Measurements from ENCODE around the gene OTUD1.

The OTUD1 gene

GRCh38 chr10:23419655-23420329 is 19.1 kb upstream of the OTUD1 start:
- no peak for FAIRE-seq
- no peak for DNase-seq (ENCODE audit: insufficient read length, low spot score)

DNA sequence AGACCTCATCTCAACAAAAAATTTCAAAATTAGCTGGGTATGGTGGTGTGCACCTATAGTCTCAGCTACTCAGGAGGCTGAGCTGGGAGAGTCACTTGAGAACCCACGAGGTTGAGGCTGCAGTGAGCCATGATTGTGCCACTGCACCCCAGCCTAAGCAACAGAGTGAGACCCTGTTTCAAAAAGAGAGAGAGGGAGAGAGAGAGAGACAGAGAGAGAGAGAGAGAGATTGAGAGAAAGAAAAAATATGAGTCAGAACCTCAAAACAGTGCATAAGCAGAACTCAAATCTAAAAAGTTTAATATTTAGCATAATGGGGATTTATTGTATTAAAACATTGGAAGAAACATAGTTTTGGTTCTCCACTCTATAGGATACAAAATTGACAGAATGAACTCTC is 17.5 kb upstream of the OTUD1 start:
- no peak for DNase-seq (ENCODE audit: insufficient read length, low spot score)
- FAIRE-seq: no peak

DNA sequence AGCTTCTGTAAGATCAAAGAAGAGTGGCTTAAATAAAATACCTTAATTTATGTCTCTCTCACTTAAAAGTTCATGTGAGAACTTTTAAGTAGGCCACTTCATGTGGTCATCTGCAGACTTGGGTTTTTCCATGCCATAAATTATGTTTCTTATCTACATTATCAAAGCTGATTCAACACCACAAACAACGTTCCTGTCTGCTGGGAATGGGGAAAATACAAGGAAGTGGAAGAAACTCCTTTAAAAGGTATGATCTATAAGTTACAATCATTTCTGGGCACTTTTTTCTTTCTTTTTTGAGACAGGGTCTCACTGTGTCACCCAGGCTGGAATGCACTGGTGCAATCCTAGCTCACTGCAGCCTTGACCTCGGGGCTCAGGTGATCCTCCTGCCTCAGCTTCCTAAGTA is 16.9 kb upstream of the OTUD1 start:
- DNase-seq (ENCODE audit: insufficient read length, low spot score): no peak

DNA sequence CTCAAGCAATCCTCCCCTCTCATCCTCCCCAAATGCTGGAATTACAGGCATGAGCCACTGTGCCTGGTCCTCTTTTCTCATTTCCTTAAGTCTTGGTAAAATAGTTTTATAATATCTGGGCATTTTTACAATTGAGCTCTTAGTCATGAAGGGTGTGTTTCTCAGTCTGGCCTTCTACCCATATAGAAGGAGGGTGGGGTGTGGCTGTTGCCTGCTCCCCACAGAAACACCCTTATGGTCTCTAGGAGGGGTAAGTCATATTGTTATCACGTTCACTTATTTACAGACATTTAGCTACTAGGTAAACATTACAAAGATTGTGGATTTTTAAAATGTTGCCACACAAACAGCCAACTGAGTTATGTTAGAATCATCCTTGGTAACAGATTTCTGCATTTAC is 6.7 kb upstream of the OTUD1 start:
- DNase-seq (ENCODE audit: insufficient read length, low spot score) (no peak), FAIRE-seq (no peak)

More for the DNA sequence above, 16.9 kb upstream of the OTUD1 start:
- no peak for FAIRE-seq

DNA sequence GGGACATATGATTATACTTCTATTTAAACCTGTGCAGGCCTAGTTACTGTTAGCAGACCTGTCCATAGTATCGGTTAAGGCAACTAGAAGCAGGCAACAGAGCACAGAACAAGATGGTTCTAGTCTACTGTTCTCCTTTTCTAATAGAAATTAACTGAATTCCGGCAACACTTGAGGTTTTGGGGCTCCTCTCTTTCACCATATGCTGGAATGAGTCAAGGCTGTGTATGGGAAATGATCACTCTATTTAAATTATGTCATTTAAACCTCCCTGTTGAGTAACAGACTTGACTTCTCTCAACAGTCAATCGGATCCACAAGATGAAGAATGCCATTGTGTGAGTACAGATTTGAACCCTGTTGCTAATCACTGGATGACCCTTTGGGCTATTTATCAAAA is 6.2 kb upstream of the OTUD1 start:
- DNase-seq (ENCODE audit: insufficient read length, low spot score) (no peak), FAIRE-seq (no peak)

DNA sequence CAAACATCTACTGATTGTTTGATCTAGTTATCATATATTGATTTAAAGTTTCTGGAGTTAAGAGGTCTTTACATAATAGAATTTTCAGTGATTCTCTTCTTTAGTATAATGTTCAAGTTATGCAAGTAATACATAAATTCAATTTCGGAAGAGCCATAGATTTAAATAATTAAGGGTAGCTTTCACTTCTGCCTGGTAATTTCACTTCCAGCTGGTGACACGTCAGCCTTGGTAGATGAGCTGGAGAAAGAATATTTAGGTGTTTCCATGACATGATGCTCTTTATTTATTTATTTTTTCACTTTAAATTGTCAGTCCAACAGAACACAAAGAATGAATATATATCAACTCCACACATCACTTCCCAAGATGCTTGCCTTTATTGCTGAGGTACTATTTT is 5.2 kb upstream of the OTUD1 start:
- FAIRE-seq: no peak

GRCh38 chr10:23435378-23435777 is 3.5 kb upstream of the OTUD1 start:
- DNase-seq (ENCODE audit: insufficient read length, low spot score) (no peak), FAIRE-seq (no peak)

More for the DNA sequence above, 5.2 kb upstream of the OTUD1 start:
- DNase-seq (ENCODE audit: insufficient read length, low spot score): no peak

DNA sequence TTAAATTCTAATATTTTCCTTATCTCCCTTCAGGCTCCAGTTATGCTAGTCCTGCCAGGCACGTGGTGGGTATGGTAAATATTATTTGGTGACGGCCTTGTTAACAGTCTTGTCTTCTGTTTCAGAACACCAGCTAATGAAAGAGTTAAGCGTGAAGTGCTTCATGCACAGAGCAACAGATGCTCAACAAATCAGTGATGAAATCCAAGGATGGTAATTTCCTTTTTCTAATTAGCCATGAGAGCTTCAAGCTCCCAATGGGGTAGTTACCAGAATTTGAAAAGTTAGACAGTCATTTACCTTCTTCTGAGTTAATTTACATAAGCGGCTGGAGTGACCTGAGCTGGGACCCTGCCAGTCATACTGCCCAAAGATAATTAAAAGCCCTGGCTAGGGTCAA is 1.9 kb upstream of the OTUD1 start:
- DNase-seq (ENCODE audit: insufficient read length, low spot score): no peak
- FAIRE-seq: no peak

DNA sequence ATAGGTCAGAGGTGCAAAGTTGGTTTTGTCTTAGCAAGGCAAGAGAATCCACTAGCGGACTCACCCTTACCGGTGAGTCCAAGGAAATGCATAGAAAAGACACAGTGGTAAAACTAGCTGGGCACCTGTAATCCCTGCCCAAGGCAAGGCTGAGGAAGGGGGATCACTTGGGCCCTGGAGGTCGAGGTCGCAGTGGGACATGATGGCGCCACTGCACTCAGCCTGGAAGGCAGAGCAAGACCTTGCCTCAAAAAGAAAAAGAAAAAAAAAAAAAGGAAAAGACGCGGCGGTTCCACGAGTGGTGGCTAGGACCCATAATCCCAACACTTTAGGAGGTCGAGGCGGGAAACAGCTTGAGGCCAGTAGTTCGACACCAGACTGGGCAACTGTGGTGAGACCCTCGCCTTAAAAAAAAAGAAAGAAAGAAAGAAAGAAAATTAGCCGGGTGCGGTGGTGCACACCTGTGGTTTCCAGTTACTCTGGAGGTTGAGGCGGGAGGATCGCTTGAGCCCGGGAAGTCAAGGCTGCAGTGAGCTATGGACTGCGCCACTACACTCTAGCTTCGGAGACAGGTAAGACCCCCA is 820 bp upstream of the OTUD1 start:
- FAIRE-seq: no peak

GRCh38 chr10:23439452-23439960 is 631 bp downstream of the OTUD1 start:
- FAIRE-seq (no peak), DNase-seq (ENCODE audit: insufficient read length, low spot score) (peak; percentile 29)

More for the DNA sequence above, 820 bp upstream of the OTUD1 start:
- DNase-seq (ENCODE audit: insufficient read length, low spot score): no peak

- peak; percentile 16 for DNase-seq (ENCODE audit: insufficient read length, low spot score)
- peak; percentile 84 for FAIRE-seq
Observed at GRCh38 chr10:23439961-23440889, 1.4 kb downstream of the OTUD1 start.

- DNase-seq (ENCODE audit: insufficient read length, low spot score) (no peak), FAIRE-seq (peak; percentile 48)
Observed at GRCh38 chr10:23441251-23441650, 2.4 kb downstream of the OTUD1 start.

DNA sequence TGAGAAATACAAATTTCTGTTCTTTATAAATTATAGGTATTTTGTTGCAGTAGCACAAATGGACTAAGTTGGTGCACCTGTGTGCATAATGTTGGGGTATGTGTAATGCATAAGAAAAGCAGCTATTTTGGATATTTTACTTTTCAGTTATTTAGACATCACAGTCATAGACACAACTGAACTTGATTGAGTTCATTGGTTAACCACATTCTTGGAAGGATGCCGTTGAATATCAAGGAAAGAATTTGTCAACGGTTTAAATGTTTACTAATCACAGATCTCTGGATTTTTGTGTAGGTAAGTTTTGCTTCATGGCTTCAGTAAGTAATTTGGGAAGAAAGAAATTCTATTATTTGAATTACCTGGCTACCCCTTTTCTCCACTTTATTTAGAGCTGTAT is 4.1 kb downstream of the OTUD1 start:
- DNase-seq (ENCODE audit: insufficient read length, low spot score) (no peak), FAIRE-seq (peak; percentile 18)

- DNase-seq (ENCODE audit: insufficient read length, low spot score): no peak
Observed at GRCh38 chr10:23445591-23445990, 6.7 kb downstream of the OTUD1 start.

GRCh38 chr10:23448323-23448722 is 9.4 kb downstream of the OTUD1 start:
- DNase-seq (ENCODE audit: insufficient read length, low spot score) (no peak), FAIRE-seq (no peak)

More at GRCh38 chr10:23445591-23445990, 6.7 kb downstream of the OTUD1 start:
- peak; percentile 52 for FAIRE-seq

DNA sequence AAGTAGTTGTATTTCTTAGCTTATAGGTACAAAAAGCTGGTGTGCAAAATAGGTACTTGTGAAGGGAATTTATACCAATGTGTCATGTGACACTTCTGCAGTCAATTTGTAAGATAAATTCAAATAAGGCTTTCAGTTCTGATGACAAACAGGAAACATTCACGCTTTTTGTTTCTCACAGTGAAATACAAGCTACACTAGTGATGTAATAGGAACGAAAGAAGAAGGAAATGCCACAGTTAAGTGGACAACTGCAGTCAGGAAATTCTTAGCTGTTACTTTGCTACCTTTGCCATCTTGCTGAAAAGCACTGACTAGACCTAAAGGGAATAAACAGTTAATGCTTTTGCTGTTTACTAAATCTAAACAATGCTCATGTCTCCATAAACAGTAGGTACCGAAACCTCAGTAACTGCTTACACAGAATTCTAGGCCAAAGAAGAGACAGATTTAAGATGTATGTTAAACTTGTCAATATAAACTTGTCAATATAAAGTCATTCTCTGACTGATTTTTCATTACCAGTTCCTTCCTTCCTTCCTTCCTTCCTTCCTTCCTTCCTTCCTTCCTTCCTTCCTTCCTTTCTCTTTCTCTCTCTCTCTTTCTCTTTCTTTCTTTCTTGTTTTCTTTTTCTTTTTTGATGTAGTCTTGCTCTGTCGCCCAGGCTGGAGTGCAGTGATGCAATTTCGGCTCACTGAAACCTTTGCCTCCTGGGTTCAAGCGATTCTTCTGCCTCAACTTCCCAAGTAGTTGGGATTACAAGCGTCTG is 10.1 kb downstream of the OTUD1 start:
- DNase-seq (ENCODE audit: insufficient read length, low spot score): peak; percentile 32
- FAIRE-seq: peak; percentile 95

DNA sequence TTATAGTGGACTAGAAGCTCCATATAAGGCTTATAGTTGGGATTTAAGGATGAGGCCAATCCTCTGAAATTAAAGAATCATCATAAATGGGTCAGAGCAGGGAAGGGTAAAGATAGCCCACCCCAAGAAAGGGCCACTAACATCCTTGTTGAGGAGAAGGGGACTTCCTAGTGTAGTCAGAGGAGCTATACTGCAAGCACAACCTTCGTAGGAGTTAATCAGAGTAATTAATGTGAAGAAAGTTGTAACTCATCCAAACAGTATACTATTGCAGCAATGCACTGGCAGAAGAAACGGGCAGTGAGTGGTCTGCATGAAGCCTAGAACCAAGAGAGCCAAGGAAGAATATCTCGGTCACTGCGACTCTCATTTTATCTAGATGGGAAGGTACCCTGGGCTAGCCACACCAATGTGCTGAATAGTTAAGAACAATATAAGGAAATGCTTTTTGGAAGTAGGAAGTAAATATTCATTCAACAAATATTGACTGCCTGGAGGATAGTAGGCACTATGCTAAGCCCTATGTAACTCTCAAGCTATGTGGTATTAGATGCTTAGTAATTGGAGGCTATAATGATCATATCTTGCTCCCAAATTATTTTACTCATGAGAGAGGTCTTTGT is 13.3 kb downstream of the OTUD1 start:
- FAIRE-seq: no peak

GRCh38 chr10:23453465-23453864 is 14.6 kb downstream of the OTUD1 start:
- FAIRE-seq: no peak
- DNase-seq (ENCODE audit: insufficient read length, low spot score): no peak

More for the DNA sequence above, 13.3 kb downstream of the OTUD1 start:
- no peak for DNase-seq (ENCODE audit: insufficient read length, low spot score)

- DNase-seq (ENCODE audit: insufficient read length, low spot score) (no peak), FAIRE-seq (no peak)
Observed at GRCh38 chr10:23457632-23458417, 18.9 kb downstream of the OTUD1 start.
